Daoy (cell line): ENCODE measurements around the gene FCHSD2. TPM values are rescaled to one million over a fixed set of nuclear protein-coding genes. Genes with fewer than 3 reads are reported as not detected.

Source experiments
- DNase-seq: peaks from one replicate; pipeline ENCODE4 v3.0.0-alpha.2; 2015; ENCODE audit warnings: low read depth
- total RNA-seq: library from RNA; depleted of rRNA; stranded (reverse); fragments of >200 nt; shearing (Covaris generic); gene quantifications from 2 replicates; pipeline ENCODE4 v1.2.3, GENCODE V29; 2014

Gene FCHSD2
- total RNA-seq, 1 experiment from 2014 or later = 4.8 TPM

DNA sequence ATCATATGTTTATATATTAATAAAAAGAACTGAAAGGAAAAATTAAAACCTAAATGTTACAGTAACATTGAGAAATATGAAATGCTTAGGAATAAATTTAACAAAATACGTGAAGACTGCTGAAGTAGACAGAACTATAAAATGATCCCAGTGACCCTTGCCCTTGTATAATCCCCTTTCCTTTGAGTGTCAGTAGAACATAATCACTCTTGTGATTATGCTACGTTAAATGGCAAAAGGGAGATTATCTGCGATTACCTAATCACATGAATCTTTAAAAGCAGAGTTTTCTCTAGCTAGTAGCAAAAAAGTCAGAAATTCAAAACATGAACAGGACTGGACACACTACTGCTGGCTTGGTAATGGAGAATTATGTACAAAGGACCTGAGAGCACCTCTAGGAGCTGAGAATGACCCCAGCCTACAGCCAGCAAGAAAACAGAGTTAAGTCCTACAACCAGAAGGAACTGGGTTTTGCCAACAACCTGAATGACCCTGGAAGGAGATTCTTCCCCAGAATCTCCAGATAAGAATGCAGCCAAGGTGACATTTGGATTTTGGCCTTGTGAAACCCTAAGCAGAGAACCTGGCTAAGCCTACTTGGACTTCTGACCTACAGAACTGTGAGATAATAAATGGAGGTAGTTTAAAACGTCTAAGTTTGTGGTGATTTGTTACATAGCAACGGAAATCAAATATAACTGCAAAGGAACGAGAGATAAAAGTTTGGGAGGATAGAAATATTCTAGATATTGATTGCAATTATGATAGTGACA is 170.7 kb downstream of the FCHSD2 start:
- DNase-seq = no peak

DNA sequence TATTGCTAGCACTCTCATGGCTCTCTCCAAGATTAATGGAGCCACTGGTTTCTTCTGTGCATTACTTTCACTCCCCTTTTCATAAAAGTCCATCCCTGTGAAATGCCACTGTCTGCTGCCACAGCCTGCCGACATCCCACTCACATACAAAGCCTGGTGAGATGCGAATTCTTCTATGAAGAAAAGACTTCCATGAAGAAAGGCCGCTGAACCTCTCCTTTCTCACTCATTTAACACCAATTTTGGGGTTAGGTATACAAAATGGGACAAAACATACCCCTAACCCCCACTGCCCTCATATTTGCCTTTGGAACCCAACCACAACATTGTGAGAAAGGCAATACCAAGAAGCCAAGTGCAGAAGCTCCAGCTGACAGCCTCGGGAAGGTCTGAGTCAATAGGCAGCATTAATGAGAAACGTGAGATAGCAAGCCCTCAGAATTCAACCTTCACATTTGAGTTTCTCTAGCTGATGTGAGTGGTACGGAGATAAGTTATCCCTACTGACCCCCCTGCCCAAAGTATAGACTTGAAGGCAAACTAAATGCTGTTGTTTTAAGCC is 171.5 kb downstream of the FCHSD2 start:
- no peak for DNase-seq

DNA sequence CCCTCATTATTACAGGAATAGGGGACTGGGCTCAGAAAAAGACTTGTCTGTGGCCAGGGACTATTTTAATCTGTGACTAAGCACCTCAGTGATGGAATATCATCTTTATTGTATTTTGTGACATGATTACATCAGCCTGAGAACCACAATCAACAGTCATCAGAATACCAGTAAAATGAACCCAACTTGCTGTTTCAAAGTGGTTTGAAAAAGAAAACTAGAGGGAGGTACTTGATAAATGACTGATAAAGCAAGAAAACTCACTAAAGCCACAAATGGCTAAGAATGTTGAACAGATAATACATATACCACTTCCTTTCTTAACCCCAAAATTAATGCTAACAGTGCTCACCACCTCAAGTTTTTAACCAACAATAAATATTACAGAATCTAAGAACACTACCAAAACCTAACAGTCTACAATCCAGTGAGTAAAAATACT is 172.2 kb downstream of the FCHSD2 start:
- peak; percentile 39 for DNase-seq

DNA sequence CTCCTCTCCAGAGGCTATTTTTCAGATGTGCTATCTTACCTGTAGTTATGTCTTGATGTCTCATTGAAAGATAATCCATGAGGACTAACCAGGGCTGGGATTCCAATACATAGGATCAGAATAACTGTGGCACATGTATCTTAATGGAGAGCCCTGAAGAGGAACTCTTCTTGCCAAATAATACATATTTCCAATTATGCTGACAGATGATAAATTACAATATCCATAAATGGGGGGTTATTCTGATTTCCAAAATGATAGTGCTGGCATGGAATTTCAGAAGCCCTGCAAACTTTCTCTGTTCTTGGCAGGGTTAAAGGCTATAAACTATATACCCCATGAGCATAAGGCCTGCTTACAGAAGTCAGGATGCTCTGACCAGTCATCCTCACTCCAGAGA is 173.7 kb downstream of the FCHSD2 start:
- no peak for DNase-seq

DNA sequence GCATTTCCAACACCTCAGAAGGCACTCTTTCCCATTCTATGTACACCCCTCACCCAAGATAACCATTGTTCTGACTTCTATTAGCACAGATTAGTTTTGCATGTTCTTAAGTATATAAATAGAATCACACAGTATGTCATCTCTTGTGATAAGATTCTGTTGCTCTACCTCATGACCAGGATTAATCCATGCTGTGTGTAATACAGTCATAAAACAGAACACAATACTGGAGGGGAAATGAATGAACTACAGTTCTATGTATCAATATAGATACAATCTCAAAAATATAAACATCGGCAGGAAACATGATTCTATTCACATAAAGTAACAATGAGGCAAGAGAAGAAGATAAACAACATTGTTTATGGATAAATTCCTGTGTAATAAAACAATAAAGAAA is 176.4 kb downstream of the FCHSD2 start:
- DNase-seq = no peak

DNA sequence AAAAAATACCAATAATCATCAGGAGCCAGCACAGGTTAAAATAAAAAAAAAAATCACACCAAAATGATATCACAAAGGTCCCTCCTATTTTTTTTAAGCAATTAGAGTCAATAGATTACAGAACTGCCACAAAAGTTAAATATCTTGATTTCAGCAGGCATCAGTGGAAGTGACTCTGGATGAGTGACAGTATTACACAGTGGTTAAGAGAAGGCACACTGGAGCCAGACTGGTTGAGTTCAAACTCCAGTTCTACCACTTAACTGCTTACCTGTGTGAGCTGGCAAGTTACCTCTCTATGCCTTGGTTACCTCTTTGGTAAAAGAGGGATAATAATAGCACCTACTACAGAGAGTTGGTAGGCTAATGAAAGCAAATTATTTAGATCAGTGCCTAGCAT is 179.4 kb downstream of the FCHSD2 start:
- DNase-seq = no peak

DNA sequence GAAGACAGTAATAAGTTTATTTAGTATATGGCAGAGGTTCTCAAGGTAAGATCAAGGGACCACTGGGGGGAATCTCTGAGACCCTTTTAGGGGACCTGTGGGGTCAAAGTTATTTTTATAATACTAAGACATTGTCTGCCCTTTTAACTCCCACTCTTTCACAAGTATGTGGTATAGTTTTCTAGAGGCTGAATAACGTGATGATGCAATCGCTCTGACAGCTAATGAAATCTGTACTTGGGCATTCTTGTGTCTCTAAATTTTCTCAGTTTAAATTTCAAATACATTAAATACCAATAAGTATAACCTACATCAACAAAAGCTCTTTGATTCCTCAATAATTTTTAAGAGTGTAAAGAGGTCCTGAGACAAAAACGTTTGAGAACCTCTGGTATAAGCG is 180.0 kb downstream of the FCHSD2 start:
- no peak for DNase-seq

DNA sequence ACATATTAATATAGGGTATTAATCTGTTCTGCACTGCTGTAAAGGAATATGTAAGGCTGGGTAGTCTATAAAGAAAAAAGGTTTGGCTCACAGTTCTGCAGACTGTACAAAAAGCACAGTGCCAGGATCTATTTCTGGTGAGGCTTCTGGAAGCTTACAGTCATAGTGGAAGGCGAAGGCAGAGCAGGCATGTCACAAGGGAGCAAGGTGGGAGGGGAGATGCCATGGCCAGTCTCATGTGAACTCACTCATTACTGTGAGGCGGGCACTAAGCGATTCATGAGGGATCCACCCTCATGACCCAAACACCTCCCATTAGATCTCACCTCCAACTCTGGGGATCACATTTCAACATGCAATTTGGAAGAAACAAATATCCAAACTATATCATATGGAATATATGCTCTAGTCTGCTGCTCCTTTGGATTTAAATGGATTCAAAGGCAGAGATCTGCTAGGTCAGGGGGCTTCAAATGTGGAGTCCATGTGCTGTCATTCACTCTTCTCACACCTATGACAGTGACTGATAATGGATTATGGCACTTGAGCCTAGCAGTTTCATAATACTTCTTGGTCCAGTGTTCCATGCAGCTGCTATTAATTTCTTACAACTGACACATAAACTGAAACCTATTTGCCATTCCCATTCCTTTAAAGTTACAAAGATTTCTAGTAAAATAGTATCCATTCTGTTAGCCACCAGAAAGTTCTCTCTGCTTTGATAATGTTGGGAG is 182.0 kb downstream of the FCHSD2 start:
- no peak for DNase-seq

DNA sequence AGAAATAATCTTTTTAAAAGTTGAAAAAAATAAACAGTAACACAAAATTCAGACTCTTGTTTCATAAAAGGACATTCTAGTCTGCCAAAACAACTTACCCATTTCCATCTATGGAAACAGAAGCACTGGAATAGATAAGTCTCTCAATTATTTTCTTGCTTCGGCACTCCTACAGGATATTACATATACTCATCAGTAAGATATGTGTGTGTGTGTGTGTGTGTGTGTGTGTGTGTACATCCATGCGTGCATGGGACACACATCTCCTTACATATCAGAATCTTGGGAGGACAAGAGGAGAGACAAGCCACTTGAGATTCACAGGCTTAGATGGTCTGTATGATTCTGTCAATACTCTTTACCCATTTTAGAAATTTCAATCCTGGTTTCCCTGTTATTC is 183.3 kb downstream of the FCHSD2 start:
- no peak for DNase-seq

DNA sequence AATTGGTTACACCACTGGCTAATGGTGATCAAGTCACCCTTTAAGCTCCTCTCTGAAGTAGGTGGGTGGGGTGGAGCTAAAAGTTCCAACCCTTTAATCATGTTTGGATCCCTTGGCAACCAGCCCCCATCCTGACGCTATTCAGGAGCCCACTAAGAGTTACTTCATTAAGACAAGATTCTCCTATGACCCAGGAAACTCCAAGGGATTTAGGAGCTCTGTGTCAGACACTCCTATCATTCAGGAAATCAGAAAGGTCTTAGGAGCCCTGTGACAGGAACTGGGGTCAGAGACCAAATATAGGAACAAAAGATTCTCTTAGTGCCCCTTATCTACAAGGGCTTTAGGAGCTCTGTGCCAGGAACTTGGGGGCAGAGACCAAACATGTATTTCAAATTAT is 186.7 kb downstream of the FCHSD2 start:
- no peak for DNase-seq

DNA sequence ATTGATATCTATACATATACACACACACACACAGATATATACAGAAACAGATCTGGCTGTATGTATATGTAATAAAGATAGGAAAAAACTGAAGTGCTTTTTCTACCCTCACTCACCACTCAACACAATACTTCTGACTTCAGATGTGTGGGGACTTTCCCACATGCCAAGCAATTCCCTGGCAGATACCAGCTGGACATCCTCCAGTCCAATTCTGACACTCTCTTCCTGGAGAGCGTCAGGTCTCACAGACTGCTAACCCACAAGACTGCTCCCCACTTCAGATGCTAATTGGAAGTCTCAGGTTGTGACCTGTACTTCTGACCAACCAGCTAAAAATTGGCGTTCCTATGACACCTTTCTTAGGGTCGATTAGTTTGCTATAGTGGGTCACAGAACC is 187.3 kb downstream of the FCHSD2 start:
- no peak for DNase-seq

DNA sequence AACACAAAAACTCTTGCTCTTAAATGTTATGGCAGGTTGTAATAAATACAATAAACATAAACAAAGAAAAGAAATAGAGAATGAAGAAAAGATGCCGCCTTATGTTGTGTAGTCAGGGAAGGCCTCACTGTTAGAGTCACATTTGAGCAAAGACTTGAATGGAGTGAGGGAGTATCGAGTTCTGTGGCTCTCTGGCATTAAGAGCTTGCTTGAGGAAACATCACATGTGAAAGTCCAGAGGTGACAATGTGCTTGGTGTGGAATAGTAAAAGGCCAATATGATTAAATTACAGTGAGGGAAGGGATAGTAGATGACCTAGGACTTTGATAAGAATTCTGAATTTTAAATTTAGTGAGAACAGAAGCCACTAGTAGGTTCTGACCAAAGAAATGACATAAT is 188.5 kb downstream of the FCHSD2 start:
- no peak for DNase-seq

DNA sequence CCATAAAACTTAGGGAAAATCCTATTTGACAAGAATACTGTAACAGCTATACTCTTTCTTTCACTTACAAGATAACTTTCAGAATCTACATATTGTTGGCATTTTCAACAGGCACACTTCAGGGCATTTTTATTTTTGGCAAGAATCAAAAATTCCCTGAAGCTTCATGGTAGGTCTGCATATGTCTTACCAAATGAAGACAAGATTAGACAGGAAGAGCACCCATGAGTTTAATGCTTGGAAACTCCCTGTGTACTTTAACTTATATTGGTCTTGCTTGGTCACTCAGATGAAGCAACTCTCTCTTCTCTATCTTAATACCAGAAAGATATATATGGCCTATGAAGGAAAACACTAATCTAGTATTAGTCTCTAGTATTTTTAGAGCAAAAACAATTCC is 190.2 kb downstream of the FCHSD2 start:
- DNase-seq = no peak

DNA sequence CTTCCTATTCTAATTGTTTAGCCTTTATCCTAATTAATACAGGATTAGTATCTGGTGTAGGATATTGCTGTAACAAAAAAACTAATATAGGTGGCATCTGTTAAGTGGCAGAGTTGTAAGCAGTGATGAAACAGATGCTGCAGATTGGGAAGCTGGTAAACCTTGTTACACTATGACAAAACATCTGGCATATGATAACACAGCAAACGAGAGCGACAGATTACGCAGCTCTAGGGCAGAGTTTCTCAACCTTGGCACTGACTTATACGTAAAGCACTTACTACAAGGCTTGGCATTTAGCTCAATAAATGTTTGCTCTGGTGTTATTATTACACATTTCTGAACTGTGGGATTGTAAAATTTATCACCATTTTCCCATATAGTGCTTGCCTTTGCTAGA is 190.9 kb downstream of the FCHSD2 start:
- no peak for DNase-seq

DNA sequence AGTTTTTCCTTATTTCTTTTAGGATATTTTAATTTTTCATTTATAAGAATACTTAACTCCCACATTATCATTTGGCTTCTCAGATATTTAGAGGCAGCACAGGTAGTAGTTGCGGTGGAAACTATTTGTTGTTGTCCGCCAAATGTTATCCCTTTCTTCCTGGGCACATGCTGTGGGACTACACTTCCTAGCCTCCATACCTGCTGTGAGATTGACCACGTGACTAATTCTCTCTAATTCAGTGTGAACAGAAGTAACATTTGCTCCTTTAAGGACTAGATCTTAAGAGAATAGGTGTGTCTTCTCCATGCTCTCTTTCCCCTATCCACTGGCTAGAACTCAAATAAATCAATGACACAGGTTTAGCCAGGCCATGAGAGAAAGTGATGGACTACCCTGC is 191.4 kb downstream of the FCHSD2 start:
- no peak for DNase-seq

DNA sequence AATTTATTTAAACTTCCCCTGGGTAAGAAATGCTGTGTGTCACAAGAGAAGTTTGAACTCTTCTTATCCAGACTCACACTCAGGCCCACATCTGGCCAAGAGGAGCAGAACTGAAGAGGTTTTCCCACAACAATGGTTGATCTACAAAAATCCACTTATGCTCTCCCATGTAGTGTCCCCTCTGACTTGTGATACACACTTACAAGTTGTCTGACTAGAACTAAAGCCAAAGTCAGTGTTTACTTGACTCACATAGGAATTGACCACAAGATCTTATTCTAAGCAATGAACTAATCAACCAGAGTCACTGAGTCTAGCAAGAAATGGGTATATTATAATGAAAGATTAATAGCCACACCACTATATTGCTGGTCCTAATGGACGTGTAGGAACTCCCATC is 194.9 kb downstream of the FCHSD2 start:
- no peak for DNase-seq

DNA sequence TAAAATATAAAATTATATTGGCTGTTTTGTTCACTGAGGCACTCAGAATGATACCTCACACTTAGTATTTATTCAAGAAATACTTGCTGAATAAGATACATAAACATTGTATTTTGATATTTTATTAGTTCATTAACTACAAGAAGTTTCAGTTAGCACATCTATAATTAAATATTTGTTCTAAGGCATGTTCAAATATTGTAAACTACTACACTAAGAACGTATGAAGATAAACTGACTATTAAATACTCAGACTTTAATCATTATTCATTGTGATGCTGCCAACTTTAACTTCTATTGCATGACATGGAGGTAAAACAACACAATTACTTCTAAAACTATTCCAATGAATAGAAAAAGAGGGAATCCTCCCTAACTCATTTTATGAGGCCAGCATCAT is 198.5 kb downstream of the FCHSD2 start:
- DNase-seq = no peak

DNA sequence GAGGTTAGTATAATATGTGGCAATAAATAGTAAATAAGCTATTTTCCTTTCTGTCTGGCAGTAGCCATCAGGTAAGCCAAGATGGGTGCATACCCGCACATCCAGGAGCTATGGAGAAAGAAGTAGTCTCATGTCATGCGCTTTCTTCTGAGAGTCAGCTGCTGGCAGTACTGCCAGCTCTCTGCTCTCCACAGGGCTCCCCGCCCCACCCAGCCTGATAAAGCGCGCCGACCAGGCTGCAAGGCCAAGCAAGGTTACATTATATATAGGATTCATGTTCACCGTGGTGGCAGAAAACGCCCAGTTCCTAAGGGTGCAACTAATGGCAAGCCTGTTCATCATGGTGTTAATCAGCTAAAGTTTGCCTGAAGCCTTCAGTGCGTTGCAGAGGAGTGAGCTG is 201.7 kb downstream of the FCHSD2 start:
- DNase-seq = no peak

DNA sequence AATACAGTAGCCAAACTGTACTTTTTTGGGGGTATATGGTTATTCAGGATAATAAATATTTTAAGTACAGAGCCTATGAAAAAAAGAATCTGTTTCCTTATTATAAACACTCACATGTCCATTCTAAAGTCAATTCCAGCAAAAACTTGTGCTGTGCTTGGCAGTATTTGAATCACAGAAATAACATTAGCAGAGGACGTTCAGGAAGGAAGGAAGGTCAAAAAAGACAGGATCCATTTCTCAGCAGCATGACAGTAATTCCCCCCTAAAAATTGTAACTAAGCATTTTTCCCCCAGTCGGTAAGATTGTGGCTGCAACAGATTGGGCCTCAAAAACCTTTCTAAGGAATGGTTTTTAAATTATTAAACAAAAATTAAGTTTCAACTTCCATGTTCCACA is 203.1 kb downstream of the FCHSD2 start:
- DNase-seq = no peak

DNA sequence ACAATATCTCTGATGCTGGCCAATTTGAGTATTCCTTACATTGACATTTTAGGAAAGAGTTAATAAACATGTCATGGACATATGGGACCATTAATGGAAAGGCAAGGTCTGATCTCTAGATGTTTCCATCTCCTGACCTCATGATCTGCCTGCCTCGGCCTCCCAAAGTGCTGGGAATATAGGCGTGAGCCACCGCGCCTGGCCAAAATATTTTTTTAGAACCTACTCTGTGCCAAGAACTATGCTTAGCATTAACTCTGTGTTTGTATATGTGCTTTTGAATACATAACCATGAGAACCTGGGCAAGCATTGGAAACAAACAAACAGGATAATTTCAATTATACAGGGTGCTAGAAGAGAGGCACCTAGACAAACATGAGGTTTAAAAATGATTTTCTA is 204.7 kb downstream of the FCHSD2 start:
- no peak for DNase-seq

DNA sequence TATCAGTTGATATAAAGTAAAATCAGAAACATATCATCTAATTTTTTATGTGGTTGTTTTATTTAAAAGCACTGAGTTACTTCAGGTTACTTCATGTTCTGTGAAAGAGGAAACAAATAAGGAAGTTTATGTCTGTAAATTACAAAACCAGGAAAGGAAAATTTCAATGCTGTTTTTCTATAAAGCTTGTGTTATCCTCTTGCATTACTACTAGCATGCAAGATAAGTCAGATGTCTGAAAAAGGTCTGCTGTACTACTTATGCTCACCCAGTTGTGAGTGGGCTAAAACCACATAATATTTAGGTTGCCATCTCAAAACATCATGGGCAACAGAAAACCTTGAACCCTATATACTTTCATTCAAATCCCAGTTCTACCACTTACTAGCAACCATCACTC is 206.4 kb downstream of the FCHSD2 start:
- no peak for DNase-seq

DNA sequence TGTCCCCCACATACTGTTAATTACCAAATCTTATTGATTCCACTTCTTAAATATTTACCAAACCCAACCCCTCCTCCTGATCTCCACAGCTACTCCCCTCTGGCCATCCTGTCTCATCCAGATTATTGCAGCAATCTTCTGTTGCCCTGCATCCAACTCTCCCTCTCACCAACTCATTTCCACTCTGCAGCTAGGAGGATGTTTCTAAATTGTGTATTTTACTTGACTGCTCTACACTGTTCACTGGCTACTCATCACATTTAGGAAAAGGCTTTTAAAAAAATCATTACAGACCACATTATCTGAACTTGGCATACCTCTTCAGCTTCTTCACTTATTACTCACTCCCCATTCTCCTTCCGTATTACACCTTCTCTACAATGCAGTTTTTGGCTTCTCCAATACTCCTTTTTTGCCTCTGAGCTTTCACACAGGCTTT is 210.0 kb downstream of the FCHSD2 start:
- DNase-seq = no peak

DNA sequence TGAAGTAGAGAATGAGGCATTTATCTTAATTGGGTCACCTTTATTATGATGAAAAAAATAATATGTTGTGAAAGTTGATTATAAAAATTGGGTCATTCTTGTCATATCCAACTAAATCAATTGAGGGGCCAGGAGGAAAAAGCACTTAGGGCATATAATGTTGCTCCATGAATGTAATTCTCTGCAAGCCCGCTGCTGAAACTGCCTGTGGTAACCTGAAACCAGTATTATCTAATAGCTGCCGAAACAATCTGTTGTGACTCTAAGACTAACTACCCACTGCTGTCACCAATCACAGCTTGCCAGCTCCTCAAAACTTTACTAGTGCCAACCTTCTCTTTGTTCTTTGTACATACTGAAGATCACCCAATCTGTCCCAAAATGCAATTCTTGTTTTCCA is 212.1 kb downstream of the FCHSD2 start:
- DNase-seq = peak; percentile 7
